ENCODE data around the gene MVB12B. TPM values are rescaled to one million over a fixed set of nuclear protein-coding genes. Genes with fewer than 3 reads are reported as not detected.

The MVB12B gene
- total and polyA plus RNA-seq, 3 donors from 2014 or later, result 13.6 to 30.7 (median 26.2) TPM

DNA sequence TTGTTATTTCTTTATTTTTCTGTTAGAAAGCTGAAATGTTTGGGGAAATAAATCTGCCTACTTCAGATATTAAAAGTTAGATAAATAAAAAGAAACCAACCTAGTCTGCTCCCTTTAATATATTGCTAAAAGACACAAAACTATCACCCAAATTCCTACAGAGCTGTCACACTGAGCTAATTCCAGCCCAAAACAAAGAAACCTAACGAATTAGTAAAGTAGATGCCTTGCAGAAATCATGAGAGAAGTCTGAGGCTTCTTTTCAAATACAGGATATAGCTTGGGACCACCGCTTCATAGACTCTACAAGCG lies 164.9 kb downstream of the MVB12B start:
- TF ChIP-seq POLR2A (IDR thresholded peaks at IDR 0.05), result no peak
- TF ChIP-seq, protein P1, sequence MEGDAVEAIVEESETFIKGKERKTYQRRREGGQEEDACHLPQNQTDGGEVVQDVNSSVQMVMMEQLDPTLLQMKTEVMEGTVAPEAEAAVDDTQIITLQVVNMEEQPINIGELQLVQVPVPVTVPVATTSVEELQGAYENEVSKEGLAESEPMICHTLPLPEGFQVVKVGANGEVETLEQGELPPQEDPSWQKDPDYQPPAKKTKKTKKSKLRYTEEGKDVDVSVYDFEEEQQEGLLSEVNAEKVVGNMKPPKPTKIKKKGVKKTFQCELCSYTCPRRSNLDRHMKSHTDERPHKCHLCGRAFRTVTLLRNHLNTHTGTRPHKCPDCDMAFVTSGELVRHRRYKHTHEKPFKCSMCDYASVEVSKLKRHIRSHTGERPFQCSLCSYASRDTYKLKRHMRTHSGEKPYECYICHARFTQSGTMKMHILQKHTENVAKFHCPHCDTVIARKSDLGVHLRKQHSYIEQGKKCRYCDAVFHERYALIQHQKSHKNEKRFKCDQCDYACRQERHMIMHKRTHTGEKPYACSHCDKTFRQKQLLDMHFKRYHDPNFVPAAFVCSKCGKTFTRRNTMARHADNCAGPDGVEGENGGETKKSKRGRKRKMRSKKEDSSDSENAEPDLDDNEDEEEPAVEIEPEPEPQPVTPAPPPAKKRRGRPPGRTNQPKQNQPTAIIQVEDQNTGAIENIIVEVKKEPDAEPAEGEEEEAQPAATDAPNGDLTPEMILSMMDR (IDR thresholded peaks at IDR 0.05), result no peak
- no peak for DNase-seq
- Histone ChIP-seq H3K4me3 (no peak overlapping the region), H3K4me1 (no peaks in the 10 kb centered on the region), H3K9me3 (no peaks in the 10 kb centered on the region), H3K36me3 (ENCODE audit: low read depth, missing control alignments) (no peaks in the 10 kb centered on the region), H3K27me3 (no peaks in the 10 kb centered on the region), H3K27ac (no peak overlapping the region)
- intact Hi-C loops (cut with DNase I; ENCODE audit: low total_unique reads), result loop anchor here (10.0 kb wide), 1 partner anchor 187 kb away; no protein-coding TSS in a partner anchor
- 67 to 68% methylated on average over 3 of the region's 3 CpGs for WGBS, 2 donors

GRCh38 chr9:126491949-126492348 lies 165.3 kb downstream of the MVB12B start:
- no peak overlapping the region for H3K27ac ChIP-seq
- H3K27me3 ChIP-seq, result no peaks in the 10 kb centered on the region
- intact Hi-C loops (cut with DNase I; ENCODE audit: low total_unique reads), result loop anchor here (10.0 kb wide), 1 partner anchor 187 kb away; no protein-coding TSS in a partner anchor
- H3K9me3 ChIP-seq, result no peaks in the 10 kb centered on the region
- H3K4me1 ChIP-seq, result no peaks in the 10 kb centered on the region
- no peak overlapping the region for H3K4me3 ChIP-seq
- no peaks in the 10 kb centered on the region for H3K36me3 ChIP-seq (ENCODE audit: low read depth, missing control alignments)
- no peak for DNase-seq
- 84 to 90% methylated on average over 10 of the region's 10 CpGs for WGBS, 2 donors
- no peak for TF ChIP-seq POLR2A (IDR thresholded peaks at IDR 0.05)
- TF ChIP-seq, protein P1 (IDR thresholded peaks at IDR 0.05), result no peak

- no peaks in the 10 kb centered on the region for H3K4me1 ChIP-seq
- DNase-seq, result no peak
- H3K27me3 ChIP-seq, result no peaks in the 10 kb centered on the region
- TF ChIP-seq POLR2A (IDR thresholded peaks at IDR 0.05), result no peak
- TF ChIP-seq, protein P1 (IDR thresholded peaks at IDR 0.05), result no peak
- intact Hi-C loops (cut with DNase I; ENCODE audit: low total_unique reads), result loop anchor here (10.0 kb wide), 1 partner anchor 189 kb away; no protein-coding TSS in a partner anchor
- H3K27ac ChIP-seq, result no peak overlapping the region
- no peak overlapping the region for H3K4me3 ChIP-seq
- WGBS, 2 donors, result 91 to 94% methylated on average over 6 of the region's 6 CpGs
- H3K9me3 ChIP-seq, result no peaks in the 10 kb centered on the region
- H3K36me3 ChIP-seq (ENCODE audit: low read depth, missing control alignments), result no peaks in the 10 kb centered on the region
These were observed 167.6 kb downstream of the MVB12B start for GRCh38 chr9:126494264-126494663.

DNA sequence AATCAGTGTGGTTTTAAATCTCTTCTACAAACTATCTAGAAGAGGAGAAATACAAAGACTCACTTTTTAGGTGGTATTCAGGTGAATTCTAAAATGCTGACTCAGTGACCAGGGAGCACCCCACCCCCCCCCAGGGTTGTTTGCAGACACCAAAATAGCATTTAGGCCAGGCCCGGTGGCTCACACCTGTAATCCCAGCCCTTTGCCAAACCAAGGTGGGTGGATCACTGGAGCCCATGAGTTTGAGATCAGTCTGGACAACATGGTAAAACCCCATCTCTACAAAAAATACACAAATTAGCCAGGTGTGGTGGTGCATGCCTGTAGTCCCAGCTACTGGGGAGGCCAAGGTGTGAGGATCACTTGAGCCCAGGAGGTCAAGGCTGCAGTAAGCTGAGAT lies 168.1 kb downstream of the MVB12B start:
- Histone ChIP-seq H3K36me3 (ENCODE audit: low read depth, missing control alignments) (no peaks in the 10 kb centered on the region), H3K27ac (no peak overlapping the region), H3K27me3 (no peaks in the 10 kb centered on the region), H3K4me1 (no peaks in the 10 kb centered on the region), H3K4me3 (no peak overlapping the region), H3K9me3 (no peaks in the 10 kb centered on the region)
- intact Hi-C loops (cut with DNase I; ENCODE audit: low total_unique reads), result loop anchor here (10.0 kb wide), 1 partner anchor 190 kb away; no protein-coding TSS in a partner anchor
- TF ChIP-seq, protein P1 (IDR thresholded peaks at IDR 0.05), result no peak
- TF ChIP-seq POLR2A (IDR thresholded peaks at IDR 0.05), result no peak
- DNase-seq, result no peak
- WGBS, 2 donors, result 80 to 87% methylated on average over 1 of the region's 1 CpG

All from testis (tissue), 3 donors.